Measurements from ENCODE around the gene CXADR.

The CXADR gene

DNA sequence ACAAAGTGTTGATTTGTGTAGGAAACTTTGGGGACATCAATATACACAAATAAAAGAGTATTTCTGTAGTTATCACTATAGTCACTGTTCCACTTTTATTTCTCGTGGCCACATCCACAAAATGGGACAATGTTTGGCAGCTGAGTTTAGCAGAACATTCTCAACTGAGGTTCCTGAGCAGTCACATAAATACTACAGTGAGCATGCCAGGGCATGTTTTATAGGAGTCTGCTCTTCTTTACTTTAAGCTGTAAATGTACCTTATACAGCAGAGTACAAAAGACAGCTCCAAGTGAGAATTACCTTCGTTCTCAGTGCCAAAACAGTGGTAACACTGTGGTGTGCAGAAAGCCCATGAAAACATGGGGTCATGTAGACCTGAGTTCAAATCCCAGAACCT is 94.8 kb downstream of the CXADR start:
- peak; percentile 15 for DNase-seq (ENCODE audit: low spot score)

DNA sequence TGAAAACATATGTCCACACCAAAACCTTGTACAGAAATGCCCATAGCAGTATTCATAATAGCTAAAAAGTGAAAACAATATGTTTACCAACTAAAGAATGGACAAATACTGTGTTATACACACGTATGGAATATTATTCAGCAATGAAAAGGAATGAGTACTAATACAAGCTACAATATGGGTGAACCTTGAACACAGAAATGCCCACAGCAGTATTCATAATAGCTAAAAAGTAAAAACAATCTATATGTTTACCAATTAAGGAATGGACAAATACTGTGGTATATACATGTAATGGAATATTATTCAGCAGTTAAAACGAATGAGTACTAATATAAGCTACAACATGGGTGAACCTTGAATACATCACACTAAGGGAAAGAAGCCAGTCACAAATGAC is 96.8 kb downstream of the CXADR start:
- DNase-seq (ENCODE audit: low spot score): peak; percentile 10

DNA sequence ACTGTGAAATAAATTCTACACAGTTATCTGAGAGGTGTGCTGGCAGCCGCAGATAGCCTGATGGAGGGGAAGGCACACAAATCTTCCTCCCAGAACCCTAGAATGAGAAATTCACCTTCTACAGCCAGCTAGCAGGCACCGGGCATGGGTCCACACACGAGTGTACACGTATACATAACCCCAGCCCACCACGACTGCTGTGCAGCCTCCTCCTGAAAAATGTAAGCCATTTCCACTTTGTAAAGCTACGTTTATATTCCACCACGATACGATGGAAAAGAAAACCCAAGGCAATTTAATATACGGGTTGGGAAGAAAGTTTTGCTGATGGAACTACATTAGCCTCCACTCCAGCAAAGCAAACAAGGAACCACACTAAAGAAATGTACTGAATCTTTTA is 98.1 kb downstream of the CXADR start:
- DNase-seq (ENCODE audit: low spot score): no peak

DNA sequence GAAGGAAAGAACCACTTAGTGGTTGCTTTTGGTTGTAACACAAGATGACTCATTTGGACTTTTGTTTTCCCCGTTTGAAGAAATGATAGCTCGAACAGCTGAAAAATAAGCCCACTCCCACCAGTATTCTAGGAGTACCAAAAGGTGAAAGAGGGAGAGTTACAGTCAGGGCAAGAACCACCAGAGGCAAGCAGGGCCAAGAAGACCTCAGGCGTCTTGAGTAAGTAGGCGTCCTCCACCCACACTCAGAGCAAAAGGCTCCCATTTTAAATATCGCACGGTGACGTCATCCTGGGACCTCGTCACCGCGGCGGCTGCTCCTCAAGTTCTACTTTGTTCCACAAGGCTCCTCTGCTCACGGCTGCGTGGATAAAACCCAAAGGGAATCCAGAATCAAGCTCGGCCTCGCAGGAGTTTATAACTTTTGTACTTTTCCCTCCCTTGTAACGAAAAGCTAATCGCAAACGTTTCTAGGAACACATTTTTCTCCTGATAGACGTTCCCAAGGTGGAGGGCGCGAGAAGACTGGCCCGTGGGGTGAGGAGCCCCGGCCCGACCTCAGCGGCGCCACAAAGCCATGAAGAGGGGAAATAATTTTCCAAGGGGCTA is 98.7 kb downstream of the CXADR start:
- peak; percentile 88 for DNase-seq (ENCODE audit: low spot score)

DNA sequence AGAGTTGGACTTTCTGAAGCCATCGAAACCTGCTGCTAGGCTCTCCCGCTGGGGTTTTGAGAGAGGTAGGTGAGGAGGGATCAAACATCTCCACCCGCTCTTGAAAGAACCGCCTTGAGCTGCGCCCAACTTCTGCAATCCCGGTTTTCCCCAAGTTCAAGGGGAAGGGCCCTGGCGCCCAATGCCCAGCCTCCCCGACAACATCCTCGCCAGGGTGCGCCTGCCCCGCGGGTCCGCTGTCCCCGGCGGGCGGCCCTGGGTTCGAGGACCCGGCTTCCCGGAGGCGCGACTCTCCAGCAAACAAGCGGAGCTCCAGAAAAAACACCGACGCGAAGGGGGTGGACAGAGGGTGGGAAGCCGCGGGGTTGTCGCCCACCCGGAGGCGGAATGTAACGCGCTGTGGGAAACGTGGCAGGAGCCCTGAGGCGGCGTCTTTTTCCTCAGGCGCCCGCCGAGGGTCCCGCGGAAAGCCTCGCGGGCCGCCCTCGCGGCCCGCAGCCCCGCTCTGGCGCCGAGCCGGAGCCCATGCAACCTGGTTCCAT is 99.3 kb downstream of the CXADR start:
- DNase-seq (ENCODE audit: low spot score): no peak

DNA sequence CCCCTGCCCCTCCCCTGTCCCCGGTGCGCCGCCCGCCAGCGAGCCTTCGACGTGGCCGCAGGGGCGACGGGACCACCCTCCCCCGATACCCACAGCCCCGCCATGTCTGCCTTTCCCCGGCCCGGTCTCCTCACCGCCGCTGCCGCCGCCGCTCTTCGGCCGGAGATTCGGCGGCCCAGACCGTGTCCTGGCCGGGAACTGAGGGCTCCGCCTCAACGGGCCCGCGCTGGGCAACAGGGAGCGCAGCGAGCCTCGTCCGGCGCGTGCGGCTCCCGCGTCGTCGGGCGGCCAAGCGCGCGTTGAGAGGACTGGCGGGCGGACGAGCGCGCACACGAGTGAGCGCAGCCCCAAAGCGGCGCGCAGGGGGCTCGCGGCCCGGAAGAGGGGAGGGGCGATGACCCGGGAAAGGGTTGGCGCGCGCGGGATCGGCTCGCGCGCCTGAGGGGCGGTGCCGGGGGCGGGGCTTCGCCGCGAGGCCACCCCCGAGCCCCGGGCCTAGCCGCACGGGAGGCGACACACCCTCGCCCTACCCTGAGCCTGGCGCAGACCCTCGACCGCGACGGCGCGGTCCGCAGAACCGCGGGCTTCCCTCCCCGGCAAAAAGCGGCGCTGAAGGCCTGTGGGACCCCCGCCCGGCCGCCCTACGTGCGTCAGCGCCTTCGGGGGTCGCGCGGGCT is 99.9 kb downstream of the CXADR start, which contains the start of gene BTG3:
Gene BTG3 (minus strand): TSS at position 337 of the 677 bp plus-strand sequence. CDS start 3,757 bp downstream, outside the sequence.
- DNase-seq (ENCODE audit: low spot score): peak; percentile 68

DNA sequence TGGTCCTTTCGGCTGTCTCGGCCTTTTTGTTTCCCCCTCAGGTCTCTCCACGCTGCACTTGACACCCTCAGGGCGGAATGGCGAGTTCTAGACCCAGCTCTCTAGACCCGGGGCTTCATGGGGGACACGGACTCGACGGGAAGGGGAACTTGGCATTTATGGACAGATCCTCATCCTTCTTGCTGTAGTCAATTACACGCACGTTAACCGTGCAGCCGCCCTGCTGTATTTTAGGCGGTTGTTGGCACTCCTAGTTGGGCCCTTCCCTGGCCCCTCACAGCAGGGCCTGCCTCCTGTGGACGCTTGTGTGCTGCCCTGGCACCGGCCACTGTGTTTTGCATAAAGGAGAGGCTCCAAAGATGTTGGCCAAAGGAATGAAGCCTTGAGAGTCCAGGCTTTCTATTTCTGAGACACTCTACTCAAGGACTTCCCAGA is 100.4 kb downstream of the CXADR start:
- no peak for DNase-seq (ENCODE audit: low spot score)

DNA sequence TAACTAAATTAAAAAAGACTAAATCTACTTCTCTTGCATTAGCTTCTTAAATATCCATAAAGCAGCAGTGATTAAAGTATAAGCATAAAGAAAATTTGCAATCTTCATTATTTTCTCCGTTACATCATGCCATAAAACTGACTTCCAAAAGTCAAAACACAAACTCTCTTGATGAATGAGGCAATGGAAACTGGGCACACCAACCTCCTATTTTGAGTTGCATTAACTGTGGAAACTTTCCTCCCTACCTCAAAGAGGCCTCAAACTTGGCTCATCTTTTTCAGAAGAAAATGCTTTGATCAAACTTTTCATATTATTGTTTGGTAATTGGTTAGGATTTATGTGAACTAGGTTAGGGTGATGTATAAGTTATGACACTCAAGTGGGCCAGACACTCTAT is 104.0 kb downstream of the CXADR start:
- DNase-seq (ENCODE audit: low spot score): no peak

DNA sequence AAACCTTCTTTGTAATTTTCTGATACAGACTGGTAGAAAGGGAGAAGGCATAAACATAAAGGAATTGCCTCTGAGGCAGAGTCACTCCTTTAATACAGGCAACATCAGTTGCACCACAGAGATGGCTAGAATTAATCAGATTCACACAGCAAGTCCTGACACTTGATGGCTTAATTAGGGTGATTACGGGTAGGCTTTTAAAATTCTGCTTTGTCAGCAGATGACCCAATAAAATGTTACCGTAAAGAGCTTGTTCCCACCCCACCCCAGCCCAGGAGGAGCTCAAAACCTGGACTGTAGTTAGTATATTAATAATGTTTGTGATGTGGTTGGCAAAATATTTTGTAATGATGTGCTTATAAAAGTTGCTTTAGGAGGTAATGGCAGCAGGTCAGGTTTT is 109.2 kb downstream of the CXADR start:
- DNase-seq (ENCODE audit: low spot score): no peak

DNA sequence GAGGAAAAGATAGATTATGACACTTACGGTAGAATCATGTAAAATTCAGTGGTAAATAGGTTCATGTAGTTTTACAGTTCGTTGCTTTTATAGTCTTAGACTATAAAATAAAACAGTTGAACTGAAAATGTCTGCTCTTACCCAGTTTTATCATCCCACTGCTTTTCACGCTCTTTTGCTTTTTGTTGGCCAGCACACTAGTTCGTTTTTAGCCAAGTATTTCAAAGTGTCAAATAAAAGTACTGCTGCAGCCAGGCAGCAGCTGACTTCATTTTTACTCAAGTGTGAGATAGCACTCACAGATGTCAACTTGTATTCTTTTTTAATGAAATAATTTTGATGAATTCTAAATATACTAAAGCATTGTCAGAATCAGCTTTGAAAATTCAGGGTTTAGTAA is 118.4 kb downstream of the CXADR start:
- no peak for DNase-seq (ENCODE audit: low spot score)

DNA sequence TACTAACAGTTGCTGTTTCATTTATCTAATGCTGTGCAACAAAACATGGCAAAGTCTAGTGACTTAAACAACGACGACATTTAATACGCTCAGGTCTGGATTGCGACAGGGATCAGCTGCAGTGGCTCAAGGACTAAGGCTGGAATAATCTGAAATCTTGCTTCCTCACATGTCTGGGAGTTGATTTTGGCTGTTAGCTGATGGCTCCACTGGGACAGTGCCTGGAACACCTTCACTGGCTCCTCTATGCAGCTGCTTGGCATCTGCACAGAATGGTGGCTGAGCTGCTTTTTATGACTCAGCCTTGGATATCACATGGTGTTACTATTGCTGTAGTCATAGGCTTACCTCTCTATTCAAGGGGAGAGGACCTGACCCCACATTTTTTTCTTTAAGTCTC is 123.9 kb downstream of the CXADR start:
- no peak for DNase-seq (ENCODE audit: low spot score)

DNA sequence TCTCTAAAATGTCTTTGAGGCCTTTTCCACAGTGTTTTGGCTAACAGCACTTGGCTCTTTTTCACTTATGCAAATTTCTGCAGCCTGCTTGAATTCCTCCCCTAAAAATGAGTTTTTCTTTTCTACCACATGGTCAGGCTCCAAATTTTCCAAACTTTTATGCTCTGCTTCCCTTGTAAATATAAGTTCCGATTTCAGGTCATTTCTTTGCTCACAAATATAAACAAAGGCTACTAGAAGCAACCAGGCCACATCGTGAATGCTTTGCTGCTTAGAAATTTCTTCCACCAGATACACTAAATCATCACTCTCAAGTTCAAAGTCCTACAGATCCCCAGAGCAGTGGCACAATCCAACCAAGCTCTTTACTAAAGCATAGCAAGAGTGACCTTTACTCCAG is 128.0 kb downstream of the CXADR start:
- no peak for DNase-seq (ENCODE audit: low spot score)

Measured in hematopoietic multipotent progenitor cell treated with erythropoietin and hydrocortisone succinate and interleukin-3 and kit ligand, for 17 days (in vitro differentiated cells).